ENCODE results near the gene RPS6KL1.

RPS6KL1 gene

DNA sequence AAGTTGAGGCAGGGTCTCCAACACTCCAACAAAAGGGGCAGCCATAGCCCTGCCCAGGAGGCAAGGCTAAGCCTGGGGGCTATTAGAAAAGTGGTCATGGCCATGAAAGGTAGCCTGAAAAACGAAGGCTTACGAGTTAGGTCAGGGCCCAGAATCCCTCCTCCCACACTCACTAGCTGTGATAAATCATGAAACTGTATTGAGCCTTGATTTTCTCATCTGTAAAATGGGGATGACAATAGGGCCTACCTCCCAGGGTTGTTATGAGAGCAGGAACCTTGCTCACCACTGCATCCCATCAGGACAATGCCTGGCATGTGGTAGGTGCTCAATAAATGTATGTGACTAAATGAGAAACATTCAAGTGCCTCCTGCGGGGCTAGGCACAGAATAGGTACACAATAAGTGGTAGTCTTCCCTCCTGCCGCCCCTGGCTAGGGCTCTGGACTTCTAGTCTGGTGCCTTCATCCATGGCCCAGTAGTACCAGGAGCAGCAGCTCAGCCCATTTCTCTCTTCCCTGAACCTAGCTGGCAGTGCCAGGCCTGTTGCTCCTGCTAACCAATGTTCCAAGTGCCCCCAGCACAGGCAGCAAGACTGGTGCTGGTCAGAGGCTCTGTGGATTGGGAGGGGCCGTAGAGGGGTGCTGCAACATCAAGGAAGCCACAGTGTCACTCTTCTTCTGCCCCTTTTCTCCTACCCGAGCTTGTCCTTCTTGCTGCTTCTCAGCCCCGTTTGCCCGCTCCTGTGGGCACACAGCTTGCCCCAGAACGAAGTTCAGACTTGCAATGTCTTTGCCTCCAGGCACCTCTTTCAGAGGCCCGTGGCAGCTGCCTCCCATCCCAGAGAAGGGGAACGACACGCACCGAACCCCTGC lies 24.5 kb upstream of the RPS6KL1 start:
- no peak overlapping the region for H3K4me3 Mint-ChIP-seq
- peaks cover 16 to 20% of the 10 kb centered on the region in 2 donors for H3K4me1 Mint-ChIP-seq
- DNase-seq: no peak
- peaks cover 14 to 28% of the 10 kb centered on the region in 2 donors for H3K27me3 Mint-ChIP-seq
- ATAC-seq (replicated peaks): no peak
- H3K27ac Mint-ChIP-seq: no peak overlapping the region
- H3K36me3 Mint-ChIP-seq: peaks cover 0 to 2% of the 10 kb centered on the region in 2 donors
- no peaks in the 10 kb centered on the region for H3K9me3 Mint-ChIP-seq

DNA sequence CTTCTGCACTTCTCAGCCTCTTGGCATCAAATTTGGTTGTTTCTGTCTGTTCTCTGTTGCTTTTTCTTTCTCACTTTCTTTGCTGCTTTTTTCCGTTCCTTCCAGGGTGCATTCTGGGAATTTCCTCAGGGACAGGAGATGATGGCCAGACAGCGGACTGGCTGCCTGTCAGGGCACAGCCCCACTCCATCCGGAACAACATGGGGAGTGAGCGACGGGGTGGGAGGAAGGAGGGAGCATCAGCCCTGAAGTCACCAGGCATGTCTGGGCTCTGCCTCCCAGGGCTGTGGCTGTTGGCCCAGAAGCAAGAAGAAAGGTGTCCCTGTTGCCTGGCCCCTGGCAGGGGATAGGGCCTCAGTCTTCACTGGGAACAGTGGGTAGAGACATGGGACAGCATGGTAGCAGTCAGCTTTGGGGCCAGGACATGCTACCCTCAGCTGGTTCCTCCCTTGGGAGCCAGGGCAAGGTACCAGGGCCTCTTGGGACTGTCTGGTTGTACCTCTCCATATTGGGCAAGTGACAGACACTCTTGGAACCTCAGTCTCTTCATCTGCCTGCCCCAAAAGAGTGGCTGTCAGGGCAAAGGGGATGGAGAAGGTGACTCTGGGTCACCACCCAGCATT lies 23.7 kb upstream of the RPS6KL1 start:
- Mint-ChIP-seq H3K4me3 (peak overlapping the region in 1 of 2 donors; percentile 56), H3K4me1 (peaks cover 22 to 29% of the 10 kb centered on the region in 2 donors), H3K9me3 (no peaks in the 10 kb centered on the region), H3K36me3 (peaks cover 0 to 2% of the 10 kb centered on the region in 2 donors), H3K27me3 (peaks cover 12 to 28% of the 10 kb centered on the region in 2 donors), H3K27ac (peak overlapping the region; percentile 76)
- ATAC-seq (replicated peaks) (peak; percentile 36 to 38), DNase-seq (no peak)

DNA sequence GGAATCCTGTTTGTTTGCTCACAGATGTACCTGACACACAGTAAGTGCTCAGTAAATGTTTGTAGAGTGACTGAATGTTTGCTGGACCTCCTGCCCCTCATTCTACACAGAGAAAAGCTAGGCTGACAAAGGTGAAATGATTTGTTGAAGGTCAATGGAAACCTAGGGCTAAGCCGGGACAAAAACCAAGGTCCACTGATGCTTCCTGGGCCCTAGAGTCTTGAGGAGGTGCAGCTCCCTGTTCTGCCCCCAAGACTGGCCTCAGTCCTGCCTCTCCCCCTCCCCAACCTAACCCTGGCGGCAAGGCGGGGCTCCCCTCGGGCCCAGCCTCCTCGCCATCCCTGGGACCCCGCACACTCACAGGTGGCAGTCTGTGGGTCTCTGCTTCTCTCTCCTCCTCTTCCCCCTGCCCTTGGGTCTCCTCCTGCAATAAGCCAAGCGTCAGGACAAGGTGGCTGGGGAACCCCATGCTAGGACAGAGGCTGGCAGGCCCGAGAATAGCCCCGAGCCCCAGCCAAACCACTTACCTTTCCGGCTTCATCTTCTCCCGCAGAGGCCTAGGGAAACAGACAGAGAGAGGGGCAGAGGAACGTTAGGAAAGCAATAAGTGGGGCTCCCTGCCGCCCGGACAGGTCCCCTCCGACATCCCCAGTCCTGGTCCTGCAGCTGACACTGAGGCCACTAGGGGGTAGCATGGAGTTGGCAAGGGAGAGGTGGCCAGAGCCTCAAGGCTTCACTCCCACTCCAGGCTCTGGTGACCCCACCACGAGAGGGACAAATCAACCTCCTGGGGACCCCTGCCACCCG lies 23.0 kb upstream of the RPS6KL1 start:
- DNase-seq (peak; percentile 54), ATAC-seq (replicated peaks) (peak; percentile 64 to 67)
- Mint-ChIP-seq H3K36me3 (peaks cover 0 to 2% of the 10 kb centered on the region in 2 donors), H3K9me3 (no peaks in the 10 kb centered on the region), H3K4me1 (peaks cover 25 to 36% of the 10 kb centered on the region in 2 donors), H3K27me3 (peaks cover 12 to 24% of the 10 kb centered on the region in 2 donors), H3K4me3 (peak overlapping the region in 1 of 2 donors; percentile 62), H3K27ac (peak overlapping the region; percentile 76)

DNA sequence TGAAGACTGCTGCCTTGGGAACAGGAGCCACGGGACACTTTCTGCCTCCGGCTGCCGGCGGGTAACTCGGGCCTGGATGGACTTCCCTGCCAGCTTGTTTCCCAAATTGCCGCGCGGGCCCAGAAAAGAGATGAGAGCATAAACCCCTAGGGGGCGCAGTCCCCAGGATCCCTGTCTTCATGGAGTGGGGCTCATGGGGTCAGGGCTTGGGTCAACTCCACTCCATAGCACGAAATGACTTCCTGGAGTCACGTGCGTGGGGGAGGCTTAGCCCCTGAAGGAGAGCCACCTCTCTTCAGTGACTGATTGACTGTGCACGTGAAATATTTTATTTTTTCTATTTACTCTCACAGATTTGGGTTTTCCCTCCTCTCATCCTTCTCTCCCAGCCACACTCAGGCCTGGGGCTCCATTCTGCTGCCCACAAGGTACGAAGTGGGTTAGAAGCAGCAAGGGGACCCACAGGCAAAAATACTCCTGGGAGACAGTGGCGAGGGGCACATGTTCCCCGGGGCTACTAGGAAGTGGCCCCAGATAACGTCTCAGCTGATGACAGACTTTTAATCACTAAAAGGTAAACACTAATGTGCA lies 22.3 kb upstream of the RPS6KL1 start:
- DNase-seq (no peak), ATAC-seq (replicated peaks) (no peak)
- Mint-ChIP-seq H3K36me3 (peaks cover 0 to 2% of the 10 kb centered on the region in 2 donors), H3K4me1 (peaks cover 30 to 43% of the 10 kb centered on the region in 2 donors), H3K4me3 (no peak overlapping the region), H3K27ac (no peak overlapping the region), H3K27me3 (peaks cover 12 to 18% of the 10 kb centered on the region in 2 donors), H3K9me3 (no peaks in the 10 kb centered on the region)

DNA sequence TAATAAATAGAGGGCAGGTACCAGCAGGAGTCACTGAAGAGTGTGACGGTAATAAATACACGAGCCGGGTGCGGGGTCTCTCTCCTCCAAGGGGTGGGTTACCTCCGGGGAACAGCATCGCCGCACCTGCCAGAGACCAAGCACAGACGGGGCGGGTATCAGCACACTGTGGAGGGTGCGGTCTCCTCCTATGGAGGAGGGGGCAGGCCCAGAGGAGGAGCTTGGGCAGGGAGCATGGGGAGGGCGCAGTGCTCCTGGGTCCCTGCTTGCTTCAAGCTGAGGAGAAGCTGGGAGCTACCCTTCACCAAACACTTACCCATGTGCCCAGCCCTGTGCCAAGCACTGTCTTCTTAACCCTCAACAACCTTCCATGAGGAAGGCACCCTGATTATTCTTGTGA lies 19.5 kb upstream of the RPS6KL1 start:
- H3K9me3 Mint-ChIP-seq: no peaks in the 10 kb centered on the region
- H3K27ac Mint-ChIP-seq: peak overlapping the region; percentile 87
- no peak for DNase-seq
- H3K4me3 Mint-ChIP-seq: peak overlapping the region; percentile 72 to 81
- peak in 1 of 2 donors; percentile 22 for ATAC-seq (replicated peaks)
- H3K36me3 Mint-ChIP-seq: peaks cover 0 to 2% of the 10 kb centered on the region in 2 donors
- H3K4me1 Mint-ChIP-seq: peaks cover 48 to 59% of the 10 kb centered on the region in 2 donors
- H3K27me3 Mint-ChIP-seq: peaks cover 0 to 6% of the 10 kb centered on the region in 2 donors

DNA sequence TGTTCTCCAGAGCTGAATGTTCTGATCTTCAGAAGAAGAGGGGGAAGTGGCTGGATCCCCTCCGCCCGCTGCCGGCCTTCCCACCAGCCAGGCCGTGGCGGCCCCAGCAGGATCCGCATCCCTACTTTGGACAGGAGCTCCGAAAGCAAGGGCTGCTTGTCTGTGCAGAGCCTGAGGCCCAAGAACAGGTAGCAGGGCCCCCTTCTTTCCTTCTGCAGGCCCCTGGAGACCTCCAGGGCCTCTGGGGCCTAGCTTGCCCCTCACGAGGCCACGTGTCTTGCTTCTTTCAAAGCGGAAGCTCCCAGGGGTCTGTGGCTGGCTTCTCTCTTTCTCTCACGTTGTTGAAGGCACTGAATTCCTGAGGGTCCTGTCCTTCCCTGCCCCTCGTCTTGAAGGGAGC lies 19.1 kb upstream of the RPS6KL1 start:
- peak; percentile 15 to 23 for ATAC-seq (replicated peaks)
- Mint-ChIP-seq H3K27me3 (peaks cover 0 to 4% of the 10 kb centered on the region in 2 donors), H3K4me3 (peak overlapping the region; percentile 72 to 81), H3K27ac (peak overlapping the region; percentile 87), H3K4me1 (peaks cover 48 to 60% of the 10 kb centered on the region in 2 donors), H3K36me3 (peaks cover 0 to 2% of the 10 kb centered on the region in 2 donors), H3K9me3 (no peaks in the 10 kb centered on the region)
- no peak for DNase-seq

DNA sequence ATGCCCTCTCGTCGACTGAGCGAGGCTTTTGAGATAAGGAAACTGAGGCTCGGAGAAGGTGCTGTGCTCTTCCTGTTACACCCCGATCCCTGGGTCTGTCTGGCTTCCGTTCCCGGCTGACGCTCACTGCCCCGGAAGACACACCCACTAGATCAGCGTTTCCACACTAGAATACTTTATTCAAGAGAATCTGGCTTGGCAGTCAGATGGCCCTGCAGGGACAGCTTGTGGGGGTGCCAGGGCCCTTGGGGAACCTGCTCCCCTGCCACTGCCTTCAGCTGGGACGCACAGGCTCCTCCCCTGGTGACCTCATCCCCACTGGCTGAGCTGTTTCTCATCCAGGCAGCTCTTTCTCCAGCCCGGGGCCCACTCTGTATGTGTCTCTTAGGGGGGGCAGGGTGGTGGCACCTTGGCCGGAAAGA lies 18.6 kb upstream of the RPS6KL1 start:
- H3K4me3 Mint-ChIP-seq: peak overlapping the region; percentile 72 to 81
- H3K36me3 Mint-ChIP-seq: peaks cover 0 to 2% of the 10 kb centered on the region in 2 donors
- ATAC-seq (replicated peaks): peak; percentile 50 to 62
- H3K9me3 Mint-ChIP-seq: no peaks in the 10 kb centered on the region
- peaks cover 44 to 61% of the 10 kb centered on the region in 2 donors for H3K4me1 Mint-ChIP-seq
- peak; percentile 49 for DNase-seq
- peak overlapping the region; percentile 87 for H3K27ac Mint-ChIP-seq
- H3K27me3 Mint-ChIP-seq: peaks cover 0 to 4% of the 10 kb centered on the region in 2 donors

DNA sequence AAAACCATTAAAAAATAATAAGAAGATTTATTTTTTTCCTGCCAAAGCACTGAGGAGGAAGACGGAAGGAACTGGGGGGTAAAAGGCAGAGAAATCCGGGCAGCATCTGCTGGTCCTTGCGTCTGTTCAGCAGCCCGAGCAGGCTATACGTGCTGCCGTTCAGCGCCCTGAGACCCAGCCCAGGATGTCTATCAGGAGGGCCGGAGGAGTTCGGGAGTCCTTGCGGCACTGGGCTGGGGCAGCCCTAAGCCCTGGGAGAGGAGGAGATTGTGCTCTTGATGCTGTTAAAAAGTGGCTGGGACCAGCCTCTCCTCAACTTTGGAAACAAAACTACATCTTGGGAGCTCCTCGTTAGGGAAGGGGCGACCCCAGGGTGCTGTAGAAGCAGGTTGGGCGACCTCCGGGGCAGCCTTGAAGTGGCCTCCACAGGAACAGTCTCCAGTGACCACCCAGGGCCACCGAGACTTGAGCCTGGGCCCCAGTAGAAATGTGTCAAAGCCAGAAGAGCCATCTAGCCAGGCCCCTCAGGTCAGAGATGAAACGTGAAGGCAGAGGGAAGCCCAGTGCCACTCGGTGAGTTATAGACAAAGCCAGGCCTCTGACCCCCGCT lies 18.0 kb upstream of the RPS6KL1 start:
- H3K9me3 Mint-ChIP-seq: no peaks in the 10 kb centered on the region
- peaks cover 40 to 58% of the 10 kb centered on the region in 2 donors for H3K4me1 Mint-ChIP-seq
- ATAC-seq (replicated peaks) (no peak), DNase-seq (no peak)
- no peaks in the 10 kb centered on the region for H3K36me3 Mint-ChIP-seq
- peak overlapping the region; percentile 72 to 81 for H3K4me3 Mint-ChIP-seq
- peaks cover 0 to under 1% of the 10 kb centered on the region in 2 donors for H3K27me3 Mint-ChIP-seq
- H3K27ac Mint-ChIP-seq: peak overlapping the region; percentile 95

DNA sequence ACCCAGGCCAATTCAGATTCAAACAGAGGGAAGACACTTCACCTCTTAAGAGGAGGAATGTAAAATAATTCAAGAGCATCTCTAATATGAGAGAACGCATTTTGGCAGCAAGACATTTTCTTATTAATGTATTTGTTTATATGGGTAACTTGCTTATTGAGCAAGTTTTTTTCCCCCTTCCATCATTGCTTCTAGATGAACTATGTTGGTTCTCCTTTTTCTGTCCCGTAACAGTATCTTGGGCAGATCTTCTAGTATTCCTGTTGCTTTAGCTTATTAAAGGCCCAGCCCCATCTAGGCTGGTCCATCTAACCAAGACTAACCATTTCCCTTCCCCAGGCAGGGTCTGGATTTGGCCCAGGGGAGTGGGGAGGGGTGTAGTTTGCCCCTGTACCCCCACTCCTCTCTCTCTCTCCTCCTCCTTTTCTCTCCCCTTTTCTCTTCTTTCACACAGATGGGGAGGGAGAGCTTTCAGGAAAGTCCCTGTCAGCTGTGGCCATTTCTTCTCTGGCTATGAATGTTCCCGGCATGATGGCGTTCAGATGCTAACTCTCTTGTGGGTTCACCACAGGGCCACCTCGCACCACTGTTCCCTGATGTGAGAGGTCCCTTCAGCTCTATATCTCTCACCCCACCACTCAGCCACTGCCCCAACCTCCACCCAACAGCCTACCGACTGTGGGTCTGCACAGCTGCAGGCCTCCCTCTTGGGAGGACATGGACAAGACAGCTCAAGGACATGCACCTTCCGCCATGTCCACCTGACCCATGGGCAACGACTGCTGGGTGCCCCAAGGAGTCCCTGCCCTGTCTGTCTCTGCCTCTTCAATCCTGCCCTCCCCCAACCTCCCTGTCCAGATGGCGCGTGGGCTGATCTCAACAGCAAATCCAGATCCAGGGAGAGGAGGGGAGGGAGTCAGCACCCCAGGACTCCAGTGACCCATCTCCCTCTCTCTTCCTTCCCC lies 15.8 kb upstream of the RPS6KL1 start:
- no peaks in the 10 kb centered on the region for H3K27me3 Mint-ChIP-seq
- DNase-seq (no peak), ATAC-seq (replicated peaks) (no peak)
- peak overlapping the region; percentile 14 for H3K27ac Mint-ChIP-seq
- H3K36me3 Mint-ChIP-seq: no peaks in the 10 kb centered on the region
- no peaks in the 10 kb centered on the region for H3K9me3 Mint-ChIP-seq
- peaks cover 50 to 74% of the 10 kb centered on the region in 2 donors for H3K4me1 Mint-ChIP-seq
- H3K4me3 Mint-ChIP-seq: no peak overlapping the region

DNA sequence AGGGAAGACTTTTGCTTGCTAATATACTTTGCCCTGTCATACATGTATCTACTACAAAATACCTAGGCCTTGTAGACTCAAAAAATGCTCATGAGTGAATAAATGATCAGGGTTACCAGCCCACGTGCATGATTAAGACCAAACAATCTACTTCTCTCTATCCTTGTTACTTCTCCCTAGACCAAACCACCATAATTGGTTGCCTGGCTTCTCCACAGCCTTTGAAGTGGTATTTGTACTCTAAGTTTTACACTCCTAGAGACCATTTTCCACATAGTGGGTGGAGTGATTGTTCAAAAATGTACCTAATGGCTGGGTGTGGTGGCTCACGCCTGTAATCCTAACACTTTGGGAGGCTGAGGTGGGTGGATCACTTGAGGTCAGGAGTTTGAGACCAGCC lies 14.1 kb upstream of the RPS6KL1 start:
- Mint-ChIP-seq H3K36me3 (no peaks in the 10 kb centered on the region), H3K27me3 (peaks cover 0 to 10% of the 10 kb centered on the region in 2 donors), H3K4me1 (peaks cover 47 to 69% of the 10 kb centered on the region in 2 donors), H3K9me3 (no peaks in the 10 kb centered on the region), H3K4me3 (no peak overlapping the region), H3K27ac (no peak overlapping the region)
- no peak for ATAC-seq (replicated peaks)
- no peak for DNase-seq

DNA sequence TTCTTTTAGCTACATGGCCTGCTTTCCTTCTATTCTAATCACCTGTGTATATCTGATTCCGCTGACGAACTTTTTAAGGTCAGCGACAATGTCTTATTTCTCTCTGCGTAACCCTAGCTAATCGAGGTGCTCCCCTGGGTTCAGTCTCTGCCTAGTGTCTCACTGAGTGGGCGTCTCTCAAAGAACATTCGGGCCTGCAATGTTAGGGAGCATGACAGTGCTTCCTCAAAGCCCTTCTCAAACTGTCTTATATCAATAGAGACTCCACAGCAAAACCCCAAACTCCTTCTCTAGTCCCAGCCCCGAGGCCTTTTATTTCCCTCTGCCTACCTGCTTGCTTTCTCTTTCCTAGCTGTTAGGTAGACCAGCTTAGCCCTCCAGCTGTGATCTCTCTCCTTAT lies 13.7 kb upstream of the RPS6KL1 start:
- DNase-seq (no peak), ATAC-seq (replicated peaks) (no peak)
- H3K36me3 Mint-ChIP-seq: no peaks in the 10 kb centered on the region
- H3K27ac Mint-ChIP-seq: no peak overlapping the region
- H3K4me1 Mint-ChIP-seq: peaks cover 44 to 64% of the 10 kb centered on the region in 2 donors
- peaks cover 0 to 10% of the 10 kb centered on the region in 2 donors for H3K27me3 Mint-ChIP-seq
- no peak overlapping the region for H3K4me3 Mint-ChIP-seq
- no peaks in the 10 kb centered on the region for H3K9me3 Mint-ChIP-seq

DNA sequence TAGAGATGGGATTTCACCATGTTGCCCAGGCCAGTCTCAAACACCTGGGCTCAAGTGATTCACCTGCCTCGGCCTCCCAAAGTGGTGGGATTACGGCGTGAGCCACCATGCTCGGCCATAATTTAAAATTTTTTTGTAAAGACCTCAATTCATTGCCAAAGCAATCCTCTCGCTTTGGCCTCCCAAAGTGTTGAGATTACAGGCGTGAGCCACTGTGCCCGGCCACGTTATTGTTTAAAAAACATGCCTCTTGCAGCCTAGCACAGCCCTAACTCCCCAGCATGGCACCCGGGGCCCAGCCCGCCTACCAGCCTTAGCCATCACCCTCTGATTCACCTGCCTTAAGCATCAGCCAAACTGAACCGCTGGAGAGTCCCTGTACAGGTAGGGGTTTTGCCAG lies 13.1 kb upstream of the RPS6KL1 start:
- no peaks in the 10 kb centered on the region for H3K9me3 Mint-ChIP-seq
- H3K27me3 Mint-ChIP-seq: peaks cover 0 to 10% of the 10 kb centered on the region in 2 donors
- H3K27ac Mint-ChIP-seq: no peak overlapping the region
- no peak overlapping the region for H3K4me3 Mint-ChIP-seq
- H3K4me1 Mint-ChIP-seq: peaks cover 41 to 59% of the 10 kb centered on the region in 2 donors
- H3K36me3 Mint-ChIP-seq: no peaks in the 10 kb centered on the region
- DNase-seq (no peak), ATAC-seq (replicated peaks) (no peak)
